H9 (cell line): ENCODE data around the gene POMGNT1. TPM values are rescaled to one million over a fixed set of nuclear protein-coding genes. Genes with fewer than 3 reads are reported as not detected.

ENCODE experiments used
- DNase-seq: peaks from one replicate; pipeline ENCODE4 v3.0.0-alpha.2; 2017
- H2AFZ ChIP-seq: one replicate; pipeline ENCODE4 v1.6.1; 2013; ENCODE audit warnings: mild to moderate bottlenecking, low read length, control low read depth, moderate library complexity
- H2AK5ac ChIP-seq: 2 replicates; pipeline ENCODE4 v1.6.1; 2013; ENCODE audit warnings: low read length, control low read depth, mixed read lengths; ENCODE audit not compliant: insufficient read length
- H2BK120ac ChIP-seq: one replicate; pipeline ENCODE4 v1.6.1; 2013; ENCODE audit warnings: low read depth, mild to moderate bottlenecking, low read length, control low read depth, inconsistent platforms; ENCODE audit not compliant: poor library complexity, severe bottlenecking
- H2BK12ac ChIP-seq: 2 replicates; pipeline ENCODE4 v1.6.1; 2013; ENCODE audit warnings: low read length, control low read depth, mixed read lengths, low read depth; ENCODE audit not compliant: insufficient read length
- H2BK15ac ChIP-seq: 2 replicates; pipeline ENCODE4 v1.6.1; 2013; ENCODE audit warnings: low read depth, low read length, control low read depth
- H2BK20ac ChIP-seq: one replicate; pipeline ENCODE4 v1.6.1; 2013; ENCODE audit warnings: low read depth, mild to moderate bottlenecking, low read length, control low read depth, inconsistent platforms; ENCODE audit not compliant: poor library complexity, severe bottlenecking
- H2BK5ac ChIP-seq: 2 replicates; pipeline ENCODE4 v1.6.1; 2013; ENCODE audit warnings: low read length, control low read depth, mixed read lengths; ENCODE audit not compliant: insufficient read length
- H3K14ac ChIP-seq: 2 replicates; pipeline ENCODE4 v1.6.1; 2013; ENCODE audit warnings: low read length, control low read depth; ENCODE audit not compliant: insufficient read depth
- H3K18ac ChIP-seq: 2 replicates; pipeline ENCODE4 v1.6.1; 2013; ENCODE audit warnings: low read depth, mild to moderate bottlenecking, mixed read lengths, low read length, control low read depth; ENCODE audit not compliant: insufficient read length
- H3K23ac ChIP-seq: 2 replicates; pipeline ENCODE4 v1.6.1; 2013; ENCODE audit warnings: low read length, control low read depth, mixed read lengths, low read depth; ENCODE audit not compliant: insufficient read length
- H3K23me2 ChIP-seq: 2 replicates; pipeline ENCODE4 v1.6.1; 2013; ENCODE audit warnings: low read depth, mild to moderate bottlenecking, mixed read lengths, low read length, control low read depth; ENCODE audit not compliant: insufficient read length, poor library complexity, severe bottlenecking
- H3K27ac ChIP-seq: 2 replicates; pipeline ENCODE4 v1.5.1; 2013; ENCODE audit warnings: low read length, control low read depth, mixed read lengths, low read depth; ENCODE audit not compliant: insufficient read length
- H3K27me3 ChIP-seq: 2 replicates; pipeline ENCODE4 v1.6.1; 2013; ENCODE audit warnings: low read length, control low read depth, inconsistent platforms; ENCODE audit not compliant: insufficient read depth
- H3K4ac ChIP-seq: 2 replicates; pipeline ENCODE4 v1.6.1; 2013; ENCODE audit warnings: low read depth, mild to moderate bottlenecking, control low read depth, inconsistent platforms, low read length, moderate library complexity
- H3K4me1 ChIP-seq: 2 replicates; pipeline ENCODE4 v1.6.1; 2013; ENCODE audit warnings: low read length, control low read depth, inconsistent platforms; ENCODE audit not compliant: insufficient read depth
- H3K4me2 ChIP-seq: 2 replicates; pipeline ENCODE4 v1.6.1; 2013; ENCODE audit warnings: low read length, control low read depth, mixed read lengths; ENCODE audit not compliant: insufficient read length, insufficient read depth
- H3K56ac ChIP-seq: 2 replicates; pipeline ENCODE4 v1.6.1; 2013; ENCODE audit warnings: low read depth, mild to moderate bottlenecking, mixed read lengths, low read length, control low read depth; ENCODE audit not compliant: insufficient read length
- H3K79me1 ChIP-seq: 2 replicates; pipeline ENCODE4 v1.6.1; 2013; ENCODE audit warnings: low read depth, mild to moderate bottlenecking, moderate library complexity, low read length, control low read depth, inconsistent platforms; ENCODE audit not compliant: insufficient read depth, poor library complexity, severe bottlenecking
- H3K79me2 ChIP-seq: 2 replicates; pipeline ENCODE4 v1.6.1; 2013; ENCODE audit warnings: low read length, control low read depth, inconsistent platforms; ENCODE audit not compliant: insufficient read depth
- H3K9ac ChIP-seq: 2 replicates; pipeline ENCODE4 v1.6.1; 2013; ENCODE audit warnings: low read length, control low read depth, mixed read lengths; ENCODE audit not compliant: insufficient read length; ENCODE audit errors: extremely low read depth
- H3K9me3 ChIP-seq: one replicate; pipeline ENCODE4 v1.6.1; 2013; ENCODE audit warnings: low read depth, low read length, inconsistent platforms; ENCODE audit not compliant: control insufficient read depth
- H3T11ph ChIP-seq: one replicate; pipeline ENCODE4 v1.6.1; 2013; ENCODE audit warnings: mild to moderate bottlenecking, low read length, control low read depth, inconsistent platforms
- H4K20me1 ChIP-seq: one replicate; pipeline ENCODE4 v1.6.1; 2013; ENCODE audit not compliant: control insufficient read depth, insufficient read length, insufficient read depth
- H4K5ac ChIP-seq: 2 replicates; pipeline ENCODE4 v1.6.1; 2013; ENCODE audit warnings: low read depth, mild to moderate bottlenecking, mixed read lengths, low read length, control low read depth; ENCODE audit not compliant: insufficient read length
- H4K8ac ChIP-seq: replicated peaks from 2 replicates; pipeline ENCODE4 v1.6.1; 2013; ENCODE audit warnings: low read length, control low read depth, mixed read lengths, low read depth; ENCODE audit not compliant: insufficient read length
- H4K91ac ChIP-seq: 2 replicates; pipeline ENCODE4 v1.6.1; 2013; ENCODE audit warnings: low read depth, mild to moderate bottlenecking, moderate library complexity, mixed read lengths, low read length, control low read depth; ENCODE audit not compliant: insufficient read length
- H3K27ac Mint-ChIP-seq, 3 experiments: 2 replicates in 2 of 3; 3 replicates in 1 of 3; pipeline ENCODE4 v1.8.0; 2020 to 2021; ENCODE audit warnings: mixed read lengths in 3 of 3, mild to moderate bottlenecking in 1 of 3, moderate library complexity in 1 of 3
- H3K27me3 Mint-ChIP-seq: 2 replicates; pipeline ENCODE4 v1.8.0; 2021; ENCODE audit warnings: low read depth, mild to moderate bottlenecking, moderate library complexity, mixed read lengths
- H3K36me3 Mint-ChIP-seq, 3 experiments: 2 replicates in 2 of 3; 3 replicates in 1 of 3; pipeline ENCODE4 v1.8.0; 2020 to 2021; ENCODE audit warnings: low read depth in 3 of 3, mixed read lengths in 3 of 3; ENCODE audit not compliant: insufficient read depth in 1 of 3
- H3K4me1 Mint-ChIP-seq, 2 experiments: 2 replicates each; pipeline ENCODE4 v1.8.0; 2020; ENCODE audit warnings: mixed read lengths in 2 of 2
- H3K4me3 Mint-ChIP-seq, 2 experiments: 2 replicates in 1 of 2; 3 replicates in 1 of 2; pipeline ENCODE4 v1.8.0; 2020 to 2021; ENCODE audit warnings: mild to moderate bottlenecking in 2 of 2, mixed read lengths in 2 of 2, moderate library complexity in 1 of 2
- H3K9me3 Mint-ChIP-seq, 2 experiments: 2 replicates in 1 of 2; 3 replicates in 1 of 2; pipeline ENCODE4 v1.8.0; 2020; ENCODE audit warnings: mild to moderate bottlenecking in 2 of 2, mixed read lengths in 2 of 2, moderate library complexity in 1 of 2
- CTCF ChIP-seq: fragments of 200-600 bp; sonication (generic); conservative IDR thresholded peaks from 3 replicates; pipeline ENCODE4 v1.8.0; 2021; ENCODE audit warnings: antibody characterized with exemption, mild to moderate bottlenecking
- WGBS: extraction: QIAGEN DNeasy Blood & Tissue Kit; methylation state at CpG from one replicate; pipeline ENCODE4 v1.1.7; 2013; ENCODE audit warnings: missing lambda C conversion rate, low lambda C conversion rate, mixed read lengths; ENCODE audit not compliant: insufficient read length; ENCODE audit errors: extremely low coverage; 5-methylcytosine and 5-hydroxymethylcytosine counted together
- total RNA-seq: library from RNA; stranded (reverse); gene quantifications from 2 replicates; pipeline ENCODE4 v1.2.1, GENCODE V29; 2021

Gene POMGNT1
- total RNA-seq, 1 experiment from 2014 or later = 62.6 TPM

GRCh38 chr1:46188295-46189030, 9.8 kb downstream of the POMGNT1 start:
- H3T11ph ChIP-seq = no peak overlapping the region
- Mint-ChIP-seq H3K9me3 (no peaks in the 10 kb centered on the region), H3K36me3 (peaks cover 18 to 52% (median 40%) of the 10 kb centered on the region in 3 experiments; a peak in 6 of 7 replicates), H3K4me3 (no peak overlapping the region), H3K27ac (no peak overlapping the region), H3K27me3 (no peaks in the 10 kb centered on the region), H3K4me1 (peaks cover 3 to 7% of the 10 kb centered on the region in 2 experiments; a peak in 3 of 4 replicates)
- no peak overlapping the region for H3K9ac ChIP-seq
- no peak overlapping the region for H2BK15ac ChIP-seq
- H2BK5ac ChIP-seq = no peak overlapping the region
- H3K79me2 ChIP-seq = no peaks in the 10 kb centered on the region
- H4K8ac ChIP-seq = no peak overlapping the region
- H3K23ac ChIP-seq = no peak overlapping the region
- no peaks in the 10 kb centered on the region for H3K9me3 ChIP-seq
- no peak overlapping the region for H2BK120ac ChIP-seq
- no peak for DNase-seq
- no peak overlapping the region for H3K14ac ChIP-seq
- no peak overlapping the region for H2AK5ac ChIP-seq
- no peak overlapping the region for H3K27ac ChIP-seq
- no CpG with 5 or more reads among the region's 6 CpGs for WGBS
- H3K4me2 ChIP-seq = no peak overlapping the region
- H2AFZ ChIP-seq = no peak overlapping the region
- no peaks in the 10 kb centered on the region for H3K23me2 ChIP-seq
- H3K18ac ChIP-seq = no peak overlapping the region
- H4K91ac ChIP-seq = no peak overlapping the region
- H3K79me1 ChIP-seq = no peaks in the 10 kb centered on the region
- no peak overlapping the region for H2BK20ac ChIP-seq
- peak; percentile 49 for TF ChIP-seq CTCF
- H3K27me3 ChIP-seq = no peaks in the 10 kb centered on the region; the same call in 1 of the 2 replicates
- H3K56ac ChIP-seq = no peak overlapping the region
- no peaks in the 10 kb centered on the region for H4K20me1 ChIP-seq
- H4K5ac ChIP-seq = no peak overlapping the region
- H2BK12ac ChIP-seq = no peak overlapping the region
- no peak overlapping the region for H3K4ac ChIP-seq
- H3K4me1 ChIP-seq = no peaks in the 10 kb centered on the region
